H9 (cell line): ENCODE measurements around the gene SLC16A3. TPM values are rescaled to one million over a fixed set of nuclear protein-coding genes. Genes with fewer than 3 reads are reported as not detected.
A peak's percentile ranks its signal among the peaks of the same experiment; 100 is the strongest.

Experiments used
- DNase-seq: peaks from one replicate; pipeline ENCODE4 v3.0.0-alpha.2; 2017
- H2AFZ ChIP-seq: one replicate; pipeline ENCODE4 v1.6.1; 2013; ENCODE audit warnings: mild to moderate bottlenecking, low read length, control low read depth, moderate library complexity
- H2AK5ac ChIP-seq: 2 replicates; pipeline ENCODE4 v1.6.1; 2013; ENCODE audit warnings: low read length, control low read depth, mixed read lengths; ENCODE audit not compliant: insufficient read length
- H2BK120ac ChIP-seq: one replicate; pipeline ENCODE4 v1.6.1; 2013; ENCODE audit warnings: low read depth, mild to moderate bottlenecking, low read length, control low read depth, inconsistent platforms; ENCODE audit not compliant: poor library complexity, severe bottlenecking
- H2BK12ac ChIP-seq: 2 replicates; pipeline ENCODE4 v1.6.1; 2013; ENCODE audit warnings: low read length, control low read depth, mixed read lengths, low read depth; ENCODE audit not compliant: insufficient read length
- H2BK15ac ChIP-seq: 2 replicates; pipeline ENCODE4 v1.6.1; 2013; ENCODE audit warnings: low read depth, low read length, control low read depth
- H2BK20ac ChIP-seq: one replicate; pipeline ENCODE4 v1.6.1; 2013; ENCODE audit warnings: low read depth, mild to moderate bottlenecking, low read length, control low read depth, inconsistent platforms; ENCODE audit not compliant: poor library complexity, severe bottlenecking
- H2BK5ac ChIP-seq: 2 replicates; pipeline ENCODE4 v1.6.1; 2013; ENCODE audit warnings: low read length, control low read depth, mixed read lengths; ENCODE audit not compliant: insufficient read length
- H3K14ac ChIP-seq: 2 replicates; pipeline ENCODE4 v1.6.1; 2013; ENCODE audit warnings: low read length, control low read depth; ENCODE audit not compliant: insufficient read depth
- H3K18ac ChIP-seq: 2 replicates; pipeline ENCODE4 v1.6.1; 2013; ENCODE audit warnings: low read depth, mild to moderate bottlenecking, mixed read lengths, low read length, control low read depth; ENCODE audit not compliant: insufficient read length
- H3K23ac ChIP-seq: 2 replicates; pipeline ENCODE4 v1.6.1; 2013; ENCODE audit warnings: low read length, control low read depth, mixed read lengths, low read depth; ENCODE audit not compliant: insufficient read length
- H3K23me2 ChIP-seq: 2 replicates; pipeline ENCODE4 v1.6.1; 2013; ENCODE audit warnings: low read depth, mild to moderate bottlenecking, mixed read lengths, low read length, control low read depth; ENCODE audit not compliant: insufficient read length, poor library complexity, severe bottlenecking
- H3K27ac ChIP-seq: 2 replicates; pipeline ENCODE4 v1.5.1; 2013; ENCODE audit warnings: low read length, control low read depth, mixed read lengths, low read depth; ENCODE audit not compliant: insufficient read length
- H3K27me3 ChIP-seq: 2 replicates; pipeline ENCODE4 v1.6.1; 2013; ENCODE audit warnings: low read length, control low read depth, inconsistent platforms; ENCODE audit not compliant: insufficient read depth
- H3K4ac ChIP-seq: 2 replicates; pipeline ENCODE4 v1.6.1; 2013; ENCODE audit warnings: low read depth, mild to moderate bottlenecking, control low read depth, inconsistent platforms, low read length, moderate library complexity
- H3K4me1 ChIP-seq: 2 replicates; pipeline ENCODE4 v1.6.1; 2013; ENCODE audit warnings: low read length, control low read depth, inconsistent platforms; ENCODE audit not compliant: insufficient read depth
- H3K4me2 ChIP-seq: 2 replicates; pipeline ENCODE4 v1.6.1; 2013; ENCODE audit warnings: low read length, control low read depth, mixed read lengths; ENCODE audit not compliant: insufficient read length, insufficient read depth
- H3K56ac ChIP-seq: 2 replicates; pipeline ENCODE4 v1.6.1; 2013; ENCODE audit warnings: low read depth, mild to moderate bottlenecking, mixed read lengths, low read length, control low read depth; ENCODE audit not compliant: insufficient read length
- H3K79me1 ChIP-seq: 2 replicates; pipeline ENCODE4 v1.6.1; 2013; ENCODE audit warnings: low read depth, mild to moderate bottlenecking, moderate library complexity, low read length, control low read depth, inconsistent platforms; ENCODE audit not compliant: insufficient read depth, poor library complexity, severe bottlenecking
- H3K79me2 ChIP-seq: 2 replicates; pipeline ENCODE4 v1.6.1; 2013; ENCODE audit warnings: low read length, control low read depth, inconsistent platforms; ENCODE audit not compliant: insufficient read depth
- H3K9ac ChIP-seq: 2 replicates; pipeline ENCODE4 v1.6.1; 2013; ENCODE audit warnings: low read length, control low read depth, mixed read lengths; ENCODE audit not compliant: insufficient read length; ENCODE audit errors: extremely low read depth
- H3K9me3 ChIP-seq: one replicate; pipeline ENCODE4 v1.6.1; 2013; ENCODE audit warnings: low read depth, low read length, inconsistent platforms; ENCODE audit not compliant: control insufficient read depth
- H3T11ph ChIP-seq: one replicate; pipeline ENCODE4 v1.6.1; 2013; ENCODE audit warnings: mild to moderate bottlenecking, low read length, control low read depth, inconsistent platforms
- H4K20me1 ChIP-seq: one replicate; pipeline ENCODE4 v1.6.1; 2013; ENCODE audit not compliant: control insufficient read depth, insufficient read length, insufficient read depth
- H4K5ac ChIP-seq: 2 replicates; pipeline ENCODE4 v1.6.1; 2013; ENCODE audit warnings: low read depth, mild to moderate bottlenecking, mixed read lengths, low read length, control low read depth; ENCODE audit not compliant: insufficient read length
- H4K8ac ChIP-seq: replicated peaks from 2 replicates; pipeline ENCODE4 v1.6.1; 2013; ENCODE audit warnings: low read length, control low read depth, mixed read lengths, low read depth; ENCODE audit not compliant: insufficient read length
- H4K91ac ChIP-seq: 2 replicates; pipeline ENCODE4 v1.6.1; 2013; ENCODE audit warnings: low read depth, mild to moderate bottlenecking, moderate library complexity, mixed read lengths, low read length, control low read depth; ENCODE audit not compliant: insufficient read length
- H3K27ac Mint-ChIP-seq, 3 experiments: 2 replicates in 2 of 3; 3 replicates in 1 of 3; pipeline ENCODE4 v1.8.0; 2020 to 2021; ENCODE audit warnings: mixed read lengths in 3 of 3, mild to moderate bottlenecking in 1 of 3, moderate library complexity in 1 of 3
- H3K27me3 Mint-ChIP-seq: 2 replicates; pipeline ENCODE4 v1.8.0; 2021; ENCODE audit warnings: low read depth, mild to moderate bottlenecking, moderate library complexity, mixed read lengths
- H3K36me3 Mint-ChIP-seq, 3 experiments: 2 replicates in 2 of 3; 3 replicates in 1 of 3; pipeline ENCODE4 v1.8.0; 2020 to 2021; ENCODE audit warnings: low read depth in 3 of 3, mixed read lengths in 3 of 3; ENCODE audit not compliant: insufficient read depth in 1 of 3
- H3K4me1 Mint-ChIP-seq, 2 experiments: 2 replicates each; pipeline ENCODE4 v1.8.0; 2020; ENCODE audit warnings: mixed read lengths in 2 of 2
- H3K4me3 Mint-ChIP-seq, 2 experiments: 2 replicates in 1 of 2; 3 replicates in 1 of 2; pipeline ENCODE4 v1.8.0; 2020 to 2021; ENCODE audit warnings: mild to moderate bottlenecking in 2 of 2, mixed read lengths in 2 of 2, moderate library complexity in 1 of 2
- H3K9me3 Mint-ChIP-seq, 2 experiments: 2 replicates in 1 of 2; 3 replicates in 1 of 2; pipeline ENCODE4 v1.8.0; 2020; ENCODE audit warnings: mild to moderate bottlenecking in 2 of 2, mixed read lengths in 2 of 2, moderate library complexity in 1 of 2
- WGBS: extraction: QIAGEN DNeasy Blood & Tissue Kit; methylation state at CpG from one replicate; pipeline ENCODE4 v1.1.7; 2013; ENCODE audit warnings: missing lambda C conversion rate, low lambda C conversion rate, mixed read lengths; ENCODE audit not compliant: insufficient read length; ENCODE audit errors: extremely low coverage; 5-methylcytosine and 5-hydroxymethylcytosine counted together
- total RNA-seq: library from RNA; stranded (reverse); gene quantifications from 2 replicates; pipeline ENCODE4 v1.2.1, GENCODE V29; 2021
- TF ChIP-seq, protein P1 (sequence below): fragments of 200-600 bp; sonication (generic); conservative IDR thresholded peaks from 3 replicates; pipeline ENCODE4 v1.8.0; 2021; ENCODE audit warnings: antibody characterized with exemption, mild to moderate bottlenecking

The SLC16A3 gene
- total RNA-seq, 1 experiment from 2014 or later = 28.4 TPM

DNA sequence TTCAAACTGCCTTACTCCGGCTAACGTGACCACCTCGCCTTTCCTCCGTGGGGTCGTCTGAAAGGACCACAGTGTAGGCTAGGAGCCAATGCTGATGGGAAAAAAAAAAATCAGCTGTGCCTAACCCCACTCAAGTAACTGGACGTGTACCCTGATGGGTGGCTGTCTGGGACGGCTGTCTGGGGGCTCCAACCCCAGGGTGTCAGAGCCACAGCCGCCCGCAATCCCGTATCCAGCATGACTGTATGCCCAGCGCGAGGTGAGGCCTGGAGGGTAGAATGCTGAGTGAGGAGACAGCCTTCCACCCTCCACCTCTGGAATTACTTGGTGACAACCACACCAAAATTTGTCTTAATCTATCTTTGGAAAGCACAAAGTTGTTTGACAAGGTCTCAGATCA, 41.8 kb downstream of the SLC16A3 start:
- Mint-ChIP-seq H3K36me3 (peaks cover 47 to 65% (median 62%) of the 10 kb centered on the region in 3 experiments; a peak in 6 of 7 replicates), H3K9me3 (no peaks in the 10 kb centered on the region), H3K27ac (peak overlapping the region; percentile 61 to 72 (median 69); a peak in 4 of 7 replicates), H3K27me3 (peaks cover 14% of the 10 kb centered on the region), H3K4me3 (peak overlapping the region; percentile 56 to 87; a peak in 4 of 5 replicates), H3K4me1 (peaks cover 31 to 48% of the 10 kb centered on the region in 2 experiments)
- Histone ChIP-seq H3K23me2 (no peaks in the 10 kb centered on the region), H3T11ph (no peak overlapping the region), H2BK5ac (no peak overlapping the region), H3K9ac (no peak overlapping the region), H3K56ac (no peak overlapping the region), H3K27me3 (no peaks in the 10 kb centered on the region), H3K9me3 (no peaks in the 10 kb centered on the region), H4K8ac (no peak overlapping the region), H2BK15ac (no peak overlapping the region), H3K23ac (no peak overlapping the region), H4K5ac (no peak overlapping the region), H2BK20ac (no peak overlapping the region), H3K79me1 (peaks cover 4% of the 10 kb centered on the region), H3K18ac (no peak overlapping the region), H3K79me2 (peaks cover 60% of the 10 kb centered on the region), H3K4me2 (no peak overlapping the region), H4K91ac (no peak overlapping the region), H4K20me1 (no peaks in the 10 kb centered on the region), H2AFZ (no peak overlapping the region), H3K14ac (no peak overlapping the region), H3K4me1 (no peaks in the 10 kb centered on the region), H2BK120ac (no peak overlapping the region), H3K27ac (no peak overlapping the region), H2AK5ac (no peak overlapping the region), H3K4ac (no peak overlapping the region), H2BK12ac (no peak overlapping the region)
- TF ChIP-seq, protein P1, sequence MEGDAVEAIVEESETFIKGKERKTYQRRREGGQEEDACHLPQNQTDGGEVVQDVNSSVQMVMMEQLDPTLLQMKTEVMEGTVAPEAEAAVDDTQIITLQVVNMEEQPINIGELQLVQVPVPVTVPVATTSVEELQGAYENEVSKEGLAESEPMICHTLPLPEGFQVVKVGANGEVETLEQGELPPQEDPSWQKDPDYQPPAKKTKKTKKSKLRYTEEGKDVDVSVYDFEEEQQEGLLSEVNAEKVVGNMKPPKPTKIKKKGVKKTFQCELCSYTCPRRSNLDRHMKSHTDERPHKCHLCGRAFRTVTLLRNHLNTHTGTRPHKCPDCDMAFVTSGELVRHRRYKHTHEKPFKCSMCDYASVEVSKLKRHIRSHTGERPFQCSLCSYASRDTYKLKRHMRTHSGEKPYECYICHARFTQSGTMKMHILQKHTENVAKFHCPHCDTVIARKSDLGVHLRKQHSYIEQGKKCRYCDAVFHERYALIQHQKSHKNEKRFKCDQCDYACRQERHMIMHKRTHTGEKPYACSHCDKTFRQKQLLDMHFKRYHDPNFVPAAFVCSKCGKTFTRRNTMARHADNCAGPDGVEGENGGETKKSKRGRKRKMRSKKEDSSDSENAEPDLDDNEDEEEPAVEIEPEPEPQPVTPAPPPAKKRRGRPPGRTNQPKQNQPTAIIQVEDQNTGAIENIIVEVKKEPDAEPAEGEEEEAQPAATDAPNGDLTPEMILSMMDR = no peak
- no CpG with 5 or more reads among the region's 12 CpGs for WGBS
- no peak for DNase-seq
